ENCODE data around the gene HOMER2.

- TF ChIP-seq FOXK1 (CRISPR knock-in tag; IDR thresholded peaks at IDR 0.05; ENCODE audit: borderline replicate concordance, low read depth) (no peak), SMC3 (IDR thresholded peaks at IDR 0.05; ENCODE audit: low read length) (no peak)
- TF ChIP-seq, protein P1, sequence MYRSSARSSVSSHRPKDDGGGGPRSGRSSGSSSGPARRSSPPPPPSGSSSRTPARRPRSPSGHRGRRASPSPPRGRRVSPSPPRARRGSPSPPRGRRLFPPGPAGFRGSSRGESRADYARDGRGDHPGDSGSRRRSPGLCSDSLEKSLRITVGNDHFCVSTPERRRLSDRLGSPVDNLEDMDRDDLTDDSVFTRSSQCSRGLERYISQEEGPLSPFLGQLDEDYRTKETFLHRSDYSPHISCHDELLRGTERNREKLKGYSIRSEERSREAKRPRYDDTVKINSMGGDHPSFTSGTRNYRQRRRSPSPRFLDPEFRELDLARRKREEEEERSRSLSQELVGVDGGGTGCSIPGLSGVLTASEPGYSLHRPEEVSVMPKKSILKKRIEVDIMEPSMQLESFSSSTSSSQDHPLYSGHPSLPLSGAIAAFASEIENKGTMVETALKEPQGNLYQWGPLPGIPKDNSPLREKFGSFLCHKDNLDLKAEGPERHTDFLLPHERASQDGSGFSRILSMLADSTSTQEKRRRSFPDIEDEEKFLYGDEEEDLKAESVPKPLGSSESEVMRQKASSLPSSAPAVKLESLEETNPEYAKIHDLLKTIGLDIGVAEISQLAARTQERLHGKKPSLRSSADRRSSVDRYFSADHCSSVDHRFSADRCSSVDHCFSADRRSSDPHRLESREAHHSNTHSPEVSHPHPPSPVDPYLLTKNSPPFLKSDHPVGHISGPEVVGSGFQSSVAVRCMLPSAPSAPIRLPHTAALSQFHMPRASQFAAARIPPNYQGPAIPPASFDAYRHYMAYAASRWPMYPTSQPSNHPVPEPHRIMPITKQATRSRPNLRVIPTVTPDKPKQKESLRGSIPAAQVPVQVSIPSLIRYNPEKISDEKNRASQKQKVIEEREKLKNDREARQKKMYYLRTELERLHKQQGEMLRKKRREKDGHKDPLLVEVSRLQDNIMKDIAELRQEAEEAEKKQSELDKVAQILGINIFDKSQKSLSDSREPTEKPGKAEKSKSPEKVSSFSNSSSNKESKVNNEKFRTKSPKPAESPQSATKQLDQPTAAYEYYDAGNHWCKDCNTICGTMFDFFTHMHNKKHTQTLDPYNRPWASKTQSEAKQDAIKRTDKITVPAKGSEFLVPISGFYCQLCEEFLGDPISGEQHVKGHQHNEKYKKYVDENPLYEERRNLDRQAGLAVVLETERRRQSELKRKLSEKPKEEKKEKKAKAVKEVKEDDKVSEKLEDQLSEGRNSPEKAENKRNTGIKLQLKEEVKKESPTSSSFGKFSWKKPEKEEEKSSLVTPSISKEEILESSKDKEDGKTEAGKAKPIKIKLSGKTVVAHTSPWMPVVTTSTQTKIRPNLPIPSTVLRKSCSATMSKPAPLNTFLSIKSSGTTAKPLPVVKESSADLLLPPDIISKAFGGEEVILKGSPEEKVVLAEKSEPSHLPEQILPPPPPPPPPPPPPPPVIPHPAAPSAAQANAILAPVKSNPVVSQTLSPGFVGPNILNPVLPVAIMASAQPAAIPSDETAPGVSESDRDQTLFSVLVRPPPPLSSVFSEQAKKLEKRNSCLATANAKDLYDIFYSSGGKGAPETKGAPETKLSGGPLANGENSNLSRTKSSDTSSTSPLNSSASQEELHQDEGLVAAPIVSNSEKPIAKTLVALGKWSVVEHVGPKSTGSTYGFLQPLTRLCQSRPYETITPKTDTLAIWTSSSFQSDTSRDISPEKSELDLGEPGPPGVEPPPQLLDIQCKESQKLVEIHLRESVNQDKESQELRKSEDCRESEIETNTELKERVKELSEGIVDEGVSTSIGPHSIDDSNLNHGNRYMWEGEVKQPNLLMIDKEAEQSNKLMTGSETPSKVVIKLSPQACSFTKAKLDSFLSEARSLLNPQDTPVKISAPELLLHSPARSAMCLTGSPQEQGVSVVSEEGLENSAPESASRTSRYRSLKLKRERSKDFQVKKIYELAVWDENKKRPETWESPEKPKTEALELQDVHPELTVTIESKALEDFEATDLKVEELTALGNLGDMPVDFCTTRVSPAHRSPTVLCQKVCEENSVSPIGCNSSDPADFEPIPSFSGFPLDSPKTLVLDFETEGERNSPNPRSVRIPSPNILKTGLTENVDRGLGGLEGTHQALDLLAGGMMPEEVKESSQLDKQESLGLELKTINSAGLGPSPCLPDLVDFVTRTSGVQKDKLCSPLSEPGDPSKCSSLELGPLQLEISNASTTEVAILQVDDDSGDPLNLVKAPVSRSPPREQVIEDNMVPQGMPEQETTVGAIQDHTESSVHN (CRISPR knock-in tag; IDR thresholded peaks at IDR 0.05): no peak
Measured at GRCh38 chr15:82890995-82891390, 61.5 kb downstream of the HOMER2 start.
